Motor neuron (in vitro differentiated cells): ENCODE results near the gene PAPOLB. TPM values are rescaled to one million over a fixed set of nuclear protein-coding genes. Genes with fewer than 3 reads are reported as not detected.
A peak's percentile ranks its signal among the peaks of the same experiment; 100 is the strongest.

Experiments used
- ATAC-seq, 8 experiments: fragments of 200-7000 bp; cut with Tn5 transposase; replicated peaks in 6 of 8; 2 replicates each; pipeline ENCODE4 v1.8.0; 2021; ENCODE audit warnings: mild to moderate bottlenecking in 8 of 8, moderate library complexity in 8 of 8
- H3K27ac ChIP-seq, 2 donors: fragments of 250-450 bp; sonication (Bioruptor Pico); 2 replicates each; pipeline ENCODE4 v1.9.0; 2021; ENCODE audit warnings: antibody characterized with exemption in 2 of 2, mild to moderate bottlenecking in 2 of 2, moderate library complexity in 1 of 2
- H3K4me1 ChIP-seq, 2 donors: fragments of 250-450 bp; sonication (Bioruptor Pico); replicated peaks in 1 of 2; 2 replicates each; pipeline ENCODE4 v1.6.1; 2021; ENCODE audit warnings: antibody characterized with exemption in 2 of 2, mild to moderate bottlenecking in 2 of 2, moderate library complexity in 1 of 2
- H3K4me3 ChIP-seq, 5 donors: fragments of 250-450 bp; sonication (Bioruptor Pico); 2 replicates each; pipeline ENCODE4 v1.9.0; 2021; ENCODE audit warnings: antibody characterized with exemption in 5 of 5, mild to moderate bottlenecking in 5 of 5, moderate library complexity in 4 of 5
- WGBS, 10 experiments: fragments of 450-650 bp; shearing (Covaris generic); methylation state at CpG; one replicate each; pipeline ENCODE4 v1.0.0; 2022; 5-methylcytosine and 5-hydroxymethylcytosine counted together
- in situ Hi-C, 9 experiments: fragments of 400-800 bp; cut with MboI; loops; one replicate each; pipeline ENCODE4 v1.15.0; 2021; ENCODE audit warnings: low sequenced_read_pairs in 9 of 9, low pct_unique_long_range_greater_than_20kb in 2 of 9; ENCODE audit not compliant: unreplicated experiment in 9 of 9
- total RNA-seq, 8 experiments: library from RNA; unstranded; fragments of 300-600 nt; gene quantifications; 2 replicates each; pipeline versions ENCODE4 v1.2.3 to v1.2.4, GENCODE V29; 2022

PAPOLB gene
- total RNA-seq, 8 experiments from 2014 or later: 0.10 to 0.47 (median 0.25) TPM

DNA sequence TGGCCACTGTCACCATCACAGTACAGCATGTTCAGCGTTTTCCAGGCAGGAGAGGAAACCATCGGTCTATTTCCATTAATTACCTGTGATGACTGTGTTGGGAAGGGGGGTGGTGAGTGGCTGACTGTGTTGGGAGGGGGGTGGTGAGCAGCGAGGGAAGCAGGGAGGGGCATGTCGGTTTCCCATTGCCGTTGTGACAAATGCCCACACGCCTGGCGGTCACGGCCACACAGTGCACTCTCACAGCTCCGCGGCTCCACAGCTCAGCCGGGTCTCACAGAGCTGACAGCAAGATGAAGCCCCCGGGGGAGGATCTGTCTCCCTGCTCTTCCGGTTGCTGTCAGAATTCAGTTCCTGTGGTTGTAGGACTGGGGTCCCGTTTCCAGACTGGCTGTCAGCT is 47.4 kb downstream of the PAPOLB start:
- Histone ChIP-seq H3K4me1 (peaks cover 0 to 7% of the 10 kb centered on the region in 2 donors), H3K27ac (peak overlapping the region; percentile 30 to 65), H3K4me3 (no peak overlapping the region)
- WGBS, 10 experiments: 24 to 100% (median 81%) methylated on average over 1 to 2 of the region's 14 CpGs; no CpG with 5 or more reads in 6 of the 10 experiments
- ATAC-seq: peak in 5 of 8 experiments; percentile 75 to 95 (median 88)
- in situ Hi-C loops: loop anchor here in 1 of 9 experiments (25.0 kb wide), 1 partner anchor 273 kb away; no protein-coding TSS in a partner anchor

DNA sequence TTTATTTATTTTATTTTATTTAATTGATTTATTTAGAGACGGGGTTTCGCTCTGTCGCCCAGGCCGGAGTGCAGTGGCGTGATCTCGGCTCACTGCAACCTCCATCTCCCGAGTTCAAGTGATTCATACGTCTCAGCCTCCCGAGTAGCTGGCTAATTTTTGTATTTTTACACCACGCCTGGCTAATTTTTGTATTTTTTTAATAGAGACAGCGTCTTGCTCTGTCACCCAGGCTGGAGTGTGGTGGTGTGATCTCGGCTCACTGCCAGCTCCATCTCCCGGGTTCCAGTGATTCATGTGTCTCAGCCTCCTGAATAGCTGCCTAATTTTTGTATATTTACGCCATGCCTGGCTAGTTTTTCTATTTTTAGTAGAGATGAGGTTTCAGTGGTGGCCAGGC is 52.2 kb downstream of the PAPOLB start:
- no peak overlapping the region for H3K27ac ChIP-seq
- ATAC-seq: no peak
- no peak overlapping the region for H3K4me3 ChIP-seq
- 89 to 100% (median 97%) methylated on average over 2 to 14 of the region's 14 CpGs for WGBS, 10 experiments
- in situ Hi-C loops: loop anchor here in 1 of 9 experiments (25.0 kb wide), 1 partner anchor 278 kb away; no protein-coding TSS in a partner anchor
- H3K4me1 ChIP-seq: peaks cover 0 to 5% of the 10 kb centered on the region in 2 donors

DNA sequence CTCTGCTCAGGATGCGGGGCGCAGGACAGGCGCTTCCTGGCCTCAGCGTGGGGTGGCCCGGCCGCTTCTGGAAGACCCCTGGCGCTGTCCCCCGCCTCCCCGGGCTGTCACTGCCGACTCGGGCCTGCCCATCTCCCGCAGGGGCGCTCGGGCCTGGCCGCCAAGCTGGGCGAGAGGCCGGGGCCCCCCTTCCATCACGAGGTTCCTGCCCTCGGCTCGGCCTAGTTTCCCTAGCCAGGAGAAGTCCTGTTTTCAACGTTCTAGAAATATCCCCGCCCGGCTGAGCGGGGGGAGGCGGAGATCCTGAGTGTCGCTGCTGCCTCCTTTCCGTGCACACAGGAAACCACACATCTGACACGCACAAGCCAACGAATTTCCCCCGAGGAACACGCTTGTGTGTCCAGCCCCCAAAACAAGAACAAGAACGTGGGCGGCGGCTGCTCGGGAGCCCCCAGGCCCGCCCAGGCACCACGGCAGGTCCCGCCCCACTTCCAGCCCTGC is 52.7 kb downstream of the PAPOLB start:
- 28 to 100% (median 70%) methylated on average over 1 to 6 of the region's 38 CpGs; no CpG with 5 or more reads in 5 of the 10 experiments for WGBS, 10 experiments
- H3K4me1 ChIP-seq: peaks cover 0 to 3% of the 10 kb centered on the region in 2 donors
- no peak overlapping the region for H3K4me3 ChIP-seq
- ATAC-seq: no peak
- H3K27ac ChIP-seq: no peak overlapping the region
- in situ Hi-C loops: loop anchor here in 1 of 9 experiments (25.0 kb wide), 1 partner anchor 278 kb away; no protein-coding TSS in a partner anchor

DNA sequence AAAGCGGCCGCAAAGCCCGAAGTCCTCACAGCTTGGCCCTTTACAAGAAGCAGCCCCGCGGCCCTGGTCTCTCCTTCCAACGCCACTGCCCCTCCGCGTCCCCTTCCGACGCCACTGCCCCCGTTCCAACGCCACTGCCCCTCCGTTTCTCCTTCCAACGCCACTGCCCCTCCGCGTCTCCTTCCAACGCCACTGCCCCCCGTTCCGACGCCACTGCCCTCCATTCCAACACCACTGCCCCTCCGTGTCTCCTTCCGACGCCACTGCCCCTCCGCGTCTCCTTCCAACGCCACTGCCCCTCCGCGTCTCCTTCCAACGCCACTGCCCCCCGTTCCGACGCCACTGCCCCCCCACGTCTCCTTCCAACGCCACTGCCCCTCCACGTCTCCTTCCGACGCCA is 53.3 kb downstream of the PAPOLB start:
- in situ Hi-C loops: loop anchor here in 1 of 9 experiments (25.0 kb wide), 1 partner anchor 279 kb away; no protein-coding TSS in a partner anchor
- no peaks in the 10 kb centered on the region for H3K4me1 ChIP-seq
- H3K4me3 ChIP-seq: no peak overlapping the region
- no peak overlapping the region for H3K27ac ChIP-seq
- no peak for ATAC-seq
- 61% methylated on average over 6 of the region's 37 CpGs; no CpG with 5 or more reads in 9 of the 10 experiments for WGBS, 10 experiments

DNA sequence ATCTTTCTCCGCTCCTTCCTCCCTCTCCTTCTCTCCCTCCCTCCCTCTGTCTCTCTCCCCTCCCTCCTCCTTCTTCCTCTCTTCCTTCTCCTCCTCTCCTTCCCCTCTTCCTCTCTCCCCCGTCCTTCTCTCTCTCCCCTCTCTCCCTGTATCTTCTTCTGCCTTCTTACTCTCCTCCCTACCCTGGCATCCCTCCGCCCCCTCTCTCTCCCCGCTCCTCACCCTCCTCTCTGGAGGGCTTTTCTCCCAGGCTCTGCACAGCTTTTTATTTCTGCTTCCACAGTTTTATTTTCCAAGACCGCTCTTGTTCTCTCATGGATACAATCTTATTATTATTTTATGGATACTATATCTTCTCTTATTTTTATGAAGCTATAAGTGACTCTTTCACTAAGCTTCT is 53.8 kb downstream of the PAPOLB start:
- ATAC-seq: peak in 2 of 8 experiments; percentile 9 to 14
- Histone ChIP-seq H3K4me1 (no peaks in the 10 kb centered on the region), H3K27ac (no peak overlapping the region), H3K4me3 (no peak overlapping the region)
- 60 to 90% (median 83%) methylated on average over 1 to 3 of the region's 5 CpGs; no CpG with 5 or more reads in 4 of the 10 experiments for WGBS, 10 experiments
- in situ Hi-C loops: loop anchor here in 1 of 9 experiments (25.0 kb wide), 1 partner anchor 279 kb away; no protein-coding TSS in a partner anchor

Other genes starting within 250 kb of the PAPOLB start
- 10 to 100 TPM; 14.8 to 61.7 (median 24.5) TPM for gene FOXK1, start 179.7 kb downstream of the PAPOLB start, total RNA-seq
- 10 to 100 TPM in 7 of 8 experiments, 1 to 10 TPM in 1; 9.1 to 34.0 (median 18.3) TPM for gene AP5Z1, start 86.4 kb downstream of the PAPOLB start, total RNA-seq
- gene RADIL, start 21.7 kb upstream of the PAPOLB start, total RNA-seq: 1 to 10 TPM in 6 of 8 experiments, under 1 TPM in 2; 0.15 to 7.7 (median 4.6) TPM
- under 1 TPM in 5 of 8 experiments, not detected in 3; 0.05 to 0.43 (median 0.19) TPM for gene MMD2, start 97.2 kb upstream of the PAPOLB start, total RNA-seq
- 10 to 100 TPM in 7 of 8 experiments, 1 to 10 TPM in 1; 6.7 to 18.4 (median 15.1) TPM for gene RBAK, start 183.8 kb upstream of the PAPOLB start, total RNA-seq